ENCODE data around the gene KSR2. TPM values are rescaled to one million over a fixed set of nuclear protein-coding genes. Genes with fewer than 3 reads are reported as not detected.

Gene KSR2
- total and polyA plus RNA-seq, 2 donors (not counting 3 experiments of a cell fraction or from before 2014, with no cell fraction given) = 2.1 to 5.2 TPM

GRCh38 chr12:117900561-117900960 lies 68.2 kb downstream of the KSR2 start:
- ChIA-PET CTCF (no interaction called here), POLR2A (no interaction called here)
- FAIRE-seq (no peak), DNase-seq (ENCODE audit: low read depth, low spot score) (no peak)
- Histone ChIP-seq H3K4me2 (ENCODE audit: insufficient read depth, low read length) (no peak overlapping the region), H3K9ac (replicated peaks; ENCODE audit: extremely low read depth, insufficient read depth, low read length) (no peak overlapping the region), H3K9me1 (replicated peaks; ENCODE audit: control insufficient read depth, extremely low read depth, insufficient read depth, low read length) (no peaks in the 10 kb centered on the region), H3K27ac (ENCODE audit: insufficient read depth, low read depth, low read length) (no peak overlapping the region), H3K36me3 (ENCODE audit: control insufficient read depth in 2 of 2, extremely low read depth in 1 of 2, insufficient read depth in 2 of 2, low read length in 2 of 2) (no peaks in the 10 kb centered on the region), H3K4me3 (replicated peaks in 1 of 3; ENCODE audit: insufficient read depth in 1 of 3, low read depth in 1 of 3, low read length in 3 of 3) (no peak overlapping the region), H2AFZ (ENCODE audit: low read depth, low read length) (no peak overlapping the region), H3K4me1 (ENCODE audit: control insufficient read depth, extremely low read depth, insufficient read depth, low read length) (no peaks in the 10 kb centered on the region), H3K27me3 (ENCODE audit: control insufficient read depth in 2 of 2, insufficient read depth in 2 of 2, low read length in 2 of 2) (no peaks in the 10 kb centered on the region), H3K79me2 (ENCODE audit: control insufficient read depth, insufficient read depth, low read length) (no peaks in the 10 kb centered on the region), H3K9me3 (replicated peaks; ENCODE audit: control insufficient read depth, insufficient read depth, low read length) (no peaks in the 10 kb centered on the region), H4K20me1 (replicated peaks; ENCODE audit: control insufficient read depth, extremely low read depth, insufficient read depth, low read length) (no peaks in the 10 kb centered on the region)
- no TSS peak for BruUV-seq (replicated peaks)
- intact Hi-C loops (cut with micrococcal nuclease) (no loop called here), dilution Hi-C loops (cut with MboI; ENCODE audit: extremely low pct_ligation_motif_present, low sequenced_read_pairs) (no loop called here)
- TF ChIP-seq EZH2 (IDR thresholded peaks at IDR 0.05; ENCODE audit: borderline replicate concordance, low read depth, low read length, severe bottlenecking) (no peak), POLR2AphosphoS5 (IDR thresholded peaks at IDR 0.05; ENCODE audit: insufficient read depth, low read depth, low read length) (no peak), CTCF (IDR thresholded peaks at IDR 0.05; ENCODE audit: extremely low read depth in 1 of 2, insufficient read depth in 1 of 2, low read depth in 1 of 2, low read length in 2 of 2) (no peak), JUN (IDR thresholded peaks at IDR 0.05; ENCODE audit: borderline replicate concordance, insufficient read depth, insufficient read length, low read depth) (no peak), FOS (IDR thresholded peaks at IDR 0.05; ENCODE audit: borderline replicate concordance, insufficient read depth, low read length) (no peak), MYC (IDR thresholded peaks at IDR 0.05; ENCODE audit: low read depth, low read length) (no peak), POLR2A (IDR thresholded peaks at IDR 0.05; ENCODE audit: low read depth, low read length) (no peak), GATA2 (IDR thresholded peaks at IDR 0.05; ENCODE audit: insufficient read depth, insufficient read length, low read depth, low read length) (no peak), MAX (IDR thresholded peaks at IDR 0.05; ENCODE audit: insufficient read depth, insufficient read length) (no peak)

Data from endothelial cell of umbilical vein (primary cell).